IMR-90 (cell line): ENCODE data around the gene DBNDD2. TPM values are rescaled to one million over a fixed set of nuclear protein-coding genes. Genes with fewer than 3 reads are reported as not detected.

Experiments used
- ATAC-seq: fragments of 200-7000 bp; cut with Tn5 transposase; 2 replicates; pipeline ENCODE4 v1.9.1; 2020; ENCODE audit warnings: low read depth, mild to moderate bottlenecking, moderate library complexity
- BruUV-seq: library from RNA; stranded (reverse); fragments of 400-500 nt; replicated peaks from 2 replicates; lab custom pipeline; 2021; lab: Mats Ljungman, UMichigan
- CTCF ChIA-PET: fragments of 300-600 bp; formaldehyde crosslinking; extraction: SDS; loops from one replicate; lab custom pipeline; 2021; ENCODE audit warnings: antibody characterized with exemption; lab: Yijun Ruan, JAX
- POLR2A ChIA-PET: fragments of 300-600 bp; sonication (Branson Sonifier 250); formaldehyde crosslinking; loops from one replicate; lab custom pipeline; 2022; ENCODE audit warnings: antibody characterized with exemption; ENCODE audit not compliant: unreplicated experiment; lab: Charles Lee
- DNase-seq: peaks from one replicate; pipeline ENCODE4 v3.0.0; 2013
- H2AFZ ChIP-seq: replicated peaks from 2 replicates; pipeline ENCODE3; 2013; ENCODE audit warnings: low read length, mild to moderate bottlenecking; ENCODE audit not compliant: poor library complexity
- H2AK5ac ChIP-seq: 2 replicates; pipeline ENCODE4 v1.6.1; 2013; ENCODE audit warnings: low read depth, low read length, inconsistent platforms
- H2AK9ac ChIP-seq: replicated peaks from 2 replicates; pipeline ENCODE3; 2013; ENCODE audit warnings: mild to moderate bottlenecking, low read depth, low read length, moderate library complexity; ENCODE audit not compliant: poor library complexity
- H2BK120ac ChIP-seq: 2 replicates; pipeline ENCODE4 v1.6.1; 2013; ENCODE audit warnings: low read depth, low read length, inconsistent platforms
- H2BK15ac ChIP-seq: 3 replicates; pipeline ENCODE4 v1.6.1; 2013; ENCODE audit warnings: low read depth, low read length, inconsistent platforms
- H2BK20ac ChIP-seq: 2 replicates; pipeline ENCODE4 v1.6.1; 2013; ENCODE audit warnings: low read depth, mild to moderate bottlenecking, inconsistent platforms, low read length, moderate library complexity
- H2BK5ac ChIP-seq: 2 replicates; pipeline ENCODE4 v1.6.1; 2013; ENCODE audit warnings: mild to moderate bottlenecking, low read depth, low read length, inconsistent platforms; ENCODE audit not compliant: poor library complexity, severe bottlenecking
- H3K14ac ChIP-seq: replicated peaks from 2 replicates; pipeline ENCODE4 v1.6.1; 2013; ENCODE audit warnings: low read depth, low read length, inconsistent platforms
- H3K18ac ChIP-seq: 2 replicates; pipeline ENCODE4 v1.6.1; 2013; ENCODE audit warnings: low read depth, low read length, control low read depth
- H3K23ac ChIP-seq: 2 replicates; pipeline ENCODE4 v1.6.1; 2013; ENCODE audit warnings: low read depth, low read length, inconsistent platforms
- H3K27ac ChIP-seq: 2 replicates; pipeline ENCODE4 v1.5.1; 2013; ENCODE audit warnings: mild to moderate bottlenecking, control low read depth, low read length; ENCODE audit not compliant: insufficient read depth
- H3K27me3 ChIP-seq: 2 replicates; pipeline ENCODE4 v1.6.1; 2013; ENCODE audit warnings: low read length; ENCODE audit not compliant: control insufficient read depth, insufficient read depth
- H3K36me3 ChIP-seq: 2 replicates; pipeline ENCODE4 v1.6.1; 2013; ENCODE audit warnings: low read length, mixed read lengths; ENCODE audit not compliant: control insufficient read depth, insufficient read depth
- H3K4ac ChIP-seq: 2 replicates; pipeline ENCODE4 v1.6.1; 2013; ENCODE audit warnings: low read depth, low read length, inconsistent platforms
- H3K4me1 ChIP-seq: 2 replicates; pipeline ENCODE4 v1.6.1; 2013; ENCODE audit warnings: low read length, mixed read lengths; ENCODE audit not compliant: control insufficient read depth, insufficient read depth
- H3K4me2 ChIP-seq: 2 replicates; pipeline ENCODE4 v1.6.1; 2013; ENCODE audit warnings: low read depth, mild to moderate bottlenecking, control low read depth, low read length, moderate library complexity
- H3K4me3 ChIP-seq: 2 replicates; pipeline ENCODE4 v1.5.1; 2013; ENCODE audit warnings: low read depth, mild to moderate bottlenecking, control low read depth, low read length, moderate library complexity; ENCODE audit not compliant: insufficient read depth
- H3K56ac ChIP-seq: 2 replicates; pipeline ENCODE4 v1.6.1; 2013; ENCODE audit warnings: low read length, inconsistent platforms; ENCODE audit not compliant: insufficient read depth; ENCODE audit errors: extremely low read depth
- H3K79me1 ChIP-seq, 2 experiments: 2 replicates each; pipeline ENCODE4 v1.6.1; 2013; ENCODE audit warnings: low read length in 2 of 2, inconsistent platforms in 1 of 2, low read depth in 1 of 2
- H3K9ac ChIP-seq: 2 replicates; pipeline ENCODE4 v1.6.1; 2013; ENCODE audit warnings: low read depth, low read length, control low read depth
- H3K9me1 ChIP-seq: 2 replicates; pipeline ENCODE4 v1.6.1; 2013; ENCODE audit warnings: low read length, inconsistent platforms; ENCODE audit not compliant: insufficient read depth
- H3K9me3 ChIP-seq: 2 replicates; pipeline ENCODE4 v1.6.1; 2013; ENCODE audit warnings: low read length; ENCODE audit not compliant: control insufficient read depth, insufficient read depth
- H4K20me1 ChIP-seq: 2 replicates; pipeline ENCODE4 v1.6.1; 2013; ENCODE audit warnings: low read length, inconsistent platforms; ENCODE audit not compliant: insufficient read depth
- H4K5ac ChIP-seq: 2 replicates; pipeline ENCODE4 v1.6.1; 2013; ENCODE audit warnings: mild to moderate bottlenecking, low read depth, low read length, control low read depth
- H4K8ac ChIP-seq, 2 experiments: 2 replicates each; pipeline ENCODE4 v1.6.1; 2013; ENCODE audit warnings: low read depth in 2 of 2, low read length in 2 of 2, control low read depth in 1 of 2, inconsistent platforms in 1 of 2
- H4K91ac ChIP-seq: 2 replicates; pipeline ENCODE4 v1.6.1; 2013; ENCODE audit warnings: low read depth, low read length, inconsistent platforms; ENCODE audit not compliant: insufficient read depth
- RAD21 ChIP-seq: IDR thresholded peaks from 2 replicates; pipeline ENCODE4 v1.6.1; 2012; ENCODE audit warnings: low read length, improper control_type of control experiment
- RFX5 ChIP-seq: IDR thresholded peaks from 2 replicates; pipeline ENCODE4 v1.8.0; 2012; ENCODE audit warnings: low read depth, mild to moderate bottlenecking, low read length, moderate library complexity
- WGBS, 2 experiments: methylation state at CpG; one replicate each; pipeline versions ENCODE4 v1.1.5 to v1.1.7; 2013; ENCODE audit warnings: missing lambda C conversion rate in 2 of 2; ENCODE audit not compliant: insufficient read length in 1 of 2; ENCODE audit errors: extremely low coverage in 2 of 2; 5-methylcytosine and 5-hydroxymethylcytosine counted together
- dilution Hi-C: fragments of 300-500 bp; cut with HindIII; formaldehyde crosslinking; loops from one replicate; pipeline ENCODE4 v1.14.3; 2018; ENCODE audit warnings: low sequenced_read_pairs; ENCODE audit not compliant: unreplicated experiment
- in situ Hi-C: fragments of 300-500 bp; cut with MboI; formaldehyde crosslinking; loops from 3 replicates; pipeline ENCODE4 v1.14.3; 2019; ENCODE audit warnings: low sequenced_read_pairs, inconsistent platforms, mixed read lengths
- intact Hi-C: fragments of 100-400 bp; cut with micrococcal nuclease; formaldehyde crosslinking; loops from 2 replicates; pipeline ENCODE4 v1.10.0; 2022
- polyA plus RNA-seq, 3 experiments: library from polyadenylated mRNA; depleted of rRNA; stranded (reverse); fragments of >200 nt; gene quantifications; 2 replicates each; pipeline ENCODE4 v1.2.3, GENCODE V29; 2012; ENCODE audit warnings: low replicate concordance in 1 of 3
- total RNA-seq: library from RNA; depleted of rRNA; stranded (reverse); fragments of >200 nt; gene quantifications from 2 replicates; pipeline ENCODE4 v1.2.3, GENCODE V29; 2012
- TF ChIP-seq, protein P1 (sequence below): conservative IDR thresholded peaks from 2 replicates; pipeline ENCODE4 v1.5.1; 2012; ENCODE audit warnings: mild to moderate bottlenecking, low read depth, low read length, improper control_type of control experiment

DBNDD2 gene
- total and polyA plus RNA-seq, 2 of the 4 experiments (the other 2 are of a cell fraction), result 1.3 to 9.3 TPM

DNA sequence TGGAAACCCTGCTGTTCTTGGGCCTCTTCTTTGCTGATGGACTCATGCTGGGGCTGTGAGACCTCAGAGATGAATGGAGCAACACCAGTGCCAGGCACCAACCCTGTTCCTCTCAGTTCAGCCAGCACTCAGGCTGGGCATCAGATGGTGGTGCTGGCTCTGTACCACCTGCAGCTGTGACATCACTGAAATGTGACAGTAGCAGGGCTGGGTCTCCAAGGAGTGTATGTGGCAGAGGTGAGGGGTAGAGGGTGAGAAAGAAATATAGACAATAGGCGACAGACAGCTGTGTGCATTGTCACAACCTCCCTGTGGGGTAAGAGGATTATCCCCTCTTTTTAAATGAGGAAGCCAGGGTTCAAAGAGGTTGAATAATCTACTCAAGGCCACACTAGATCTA lies 29.9 kb upstream of the DBNDD2 start, which contains the start of gene TP53TG5:
TSS of gene TP53TG5 (minus strand) at position 135 of the 400 bp plus-strand sequence. CDS start at position 46, 89 bp downstream.
- Histone ChIP-seq H3K27ac (no peak within 1 kb of the TSS), H2AFZ (no peak within 1 kb of the TSS), H2AK9ac (no peak within 1 kb of the TSS), H3K4me2 (no peak within 1 kb of the TSS), H3K9me1 (no peaks in the 10 kb centered on the region; the same call in 1 of the 2 replicates), H2BK5ac (no peak within 1 kb of the TSS), H3K9me3 (no peaks in the 10 kb centered on the region), H3K36me3 (no peaks in the 10 kb centered on the region), H3K9ac (no peak within 1 kb of the TSS), H4K5ac (no peak within 1 kb of the TSS), H3K4ac (no peak within 1 kb of the TSS), H2AK5ac (no peak within 1 kb of the TSS), H2BK15ac (no peak within 1 kb of the TSS), H3K79me1 (no peaks in the 10 kb centered on the region), H2BK120ac (no peak within 1 kb of the TSS), H3K4me1 (no peaks in the 10 kb centered on the region; the same call in 1 of the 2 replicates), H3K27me3 (no peaks in the 10 kb centered on the region), H3K4me3 (no peak within 1 kb of the TSS), H4K91ac (no peak within 1 kb of the TSS), H3K14ac (no peak within 1 kb of the TSS), H4K20me1 (no peaks in the 10 kb centered on the region), H3K23ac (no peak within 1 kb of the TSS), H2BK20ac (no peak within 1 kb of the TSS), H4K8ac (no peak within 1 kb of the TSS), H3K56ac (no peak within 1 kb of the TSS), H3K18ac (no peak within 1 kb of the TSS)
- in situ Hi-C loops (loop anchor here (5.0 kb wide), 1 partner anchor 39 kb away; the partner anchor contains the start of gene PIGT), dilution Hi-C loops (no loop called here), intact Hi-C loops (no loop called here)
- DNase-seq (no peak), ATAC-seq (no peak)
- TF ChIP-seq RFX5, result no peak
- TF ChIP-seq RAD21, result no peak
- TF ChIP-seq, protein P1, sequence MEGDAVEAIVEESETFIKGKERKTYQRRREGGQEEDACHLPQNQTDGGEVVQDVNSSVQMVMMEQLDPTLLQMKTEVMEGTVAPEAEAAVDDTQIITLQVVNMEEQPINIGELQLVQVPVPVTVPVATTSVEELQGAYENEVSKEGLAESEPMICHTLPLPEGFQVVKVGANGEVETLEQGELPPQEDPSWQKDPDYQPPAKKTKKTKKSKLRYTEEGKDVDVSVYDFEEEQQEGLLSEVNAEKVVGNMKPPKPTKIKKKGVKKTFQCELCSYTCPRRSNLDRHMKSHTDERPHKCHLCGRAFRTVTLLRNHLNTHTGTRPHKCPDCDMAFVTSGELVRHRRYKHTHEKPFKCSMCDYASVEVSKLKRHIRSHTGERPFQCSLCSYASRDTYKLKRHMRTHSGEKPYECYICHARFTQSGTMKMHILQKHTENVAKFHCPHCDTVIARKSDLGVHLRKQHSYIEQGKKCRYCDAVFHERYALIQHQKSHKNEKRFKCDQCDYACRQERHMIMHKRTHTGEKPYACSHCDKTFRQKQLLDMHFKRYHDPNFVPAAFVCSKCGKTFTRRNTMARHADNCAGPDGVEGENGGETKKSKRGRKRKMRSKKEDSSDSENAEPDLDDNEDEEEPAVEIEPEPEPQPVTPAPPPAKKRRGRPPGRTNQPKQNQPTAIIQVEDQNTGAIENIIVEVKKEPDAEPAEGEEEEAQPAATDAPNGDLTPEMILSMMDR, result no peak
- WGBS, 2 experiments, result no CpG with 5 or more reads among the region's 1 CpG
- CTCF ChIA-PET, result interaction anchor here (0.9 kb wide), 1 partner anchor 10 kb away, joined by 5 read pairs; no protein-coding TSS in a partner anchor
- POLR2A ChIA-PET, result no interaction called here
- no TSS peak for BruUV-seq
